Measurements from ENCODE around the gene PPP2R5C.

Gene PPP2R5C

DNA sequence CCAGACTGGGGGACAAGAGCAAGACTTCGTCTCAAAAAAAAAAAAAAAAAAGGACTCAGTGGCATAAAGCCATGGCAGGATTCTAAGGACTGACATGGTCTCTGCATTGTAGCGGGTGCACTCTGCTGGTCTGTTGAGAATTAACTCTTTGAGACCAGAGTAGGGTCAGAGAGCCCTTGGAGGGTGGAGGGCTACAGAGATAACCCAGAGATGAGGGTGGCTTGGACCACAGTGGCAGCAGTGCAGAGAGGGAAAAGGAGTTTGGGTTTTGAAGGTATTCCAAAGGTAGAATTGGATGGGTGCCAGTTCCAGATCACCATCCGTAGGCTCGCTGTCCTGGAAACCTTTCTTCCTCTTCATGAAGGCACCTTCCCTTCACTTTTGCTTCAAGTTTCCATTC is 188.6 kb downstream of the PPP2R5C start:
- no peak for DNase-seq (ENCODE audit: low spot score)

DNA sequence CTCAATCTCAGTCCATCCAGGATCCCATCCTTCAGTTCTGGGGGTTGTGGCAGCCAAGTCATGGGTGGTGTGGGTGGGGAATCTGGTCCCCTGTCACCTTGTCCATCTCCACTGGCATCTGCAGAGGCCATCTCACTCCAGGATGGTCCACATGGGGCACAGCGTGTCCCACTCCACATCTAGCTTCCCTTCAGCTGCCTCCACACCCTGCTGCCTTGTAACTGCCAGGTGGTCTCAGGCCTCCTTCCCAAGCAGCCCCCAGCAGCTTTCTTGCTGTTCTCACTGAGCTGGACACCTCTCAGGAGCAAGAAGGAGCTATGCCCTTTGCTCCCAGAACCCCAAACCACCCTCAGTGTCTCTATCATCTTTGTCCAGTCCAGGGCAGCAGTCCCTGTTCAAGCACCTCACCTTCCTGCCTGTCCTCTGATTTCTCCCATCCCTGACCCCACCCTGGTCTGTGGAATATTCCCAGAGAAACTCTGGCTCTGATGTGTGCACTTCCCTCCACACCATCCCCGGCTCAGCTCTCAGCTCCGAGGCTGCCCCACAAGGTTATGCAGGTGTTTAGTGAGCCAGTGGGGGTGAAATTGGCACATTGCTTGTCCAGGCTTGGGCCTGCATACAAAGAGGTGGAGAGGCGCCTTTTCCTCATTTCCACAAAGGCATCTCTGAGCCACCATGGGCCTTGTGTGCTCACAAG is 189.2 kb downstream of the PPP2R5C start:
- DNase-seq (ENCODE audit: low spot score), result no peak

DNA sequence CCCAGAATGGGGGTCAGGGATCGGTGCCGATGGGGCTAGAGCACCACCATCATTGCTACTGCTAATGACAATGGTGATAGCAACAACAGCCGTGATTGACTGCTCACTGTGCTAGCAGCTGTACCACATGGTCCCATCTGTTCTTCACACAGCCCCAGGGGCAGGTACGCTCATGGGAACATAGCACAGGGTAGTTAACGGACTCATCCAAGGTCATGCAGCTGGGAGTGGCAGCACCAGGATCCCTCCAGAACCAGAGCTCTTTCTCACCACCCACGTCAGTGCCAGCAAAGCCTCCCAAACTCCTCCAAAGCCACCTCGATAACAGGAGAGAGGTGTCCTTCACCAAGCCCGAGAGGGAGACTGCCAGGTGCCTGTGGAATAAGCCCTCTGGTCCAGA is 191.6 kb downstream of the PPP2R5C start:
- no peak for DNase-seq (ENCODE audit: low spot score)

DNA sequence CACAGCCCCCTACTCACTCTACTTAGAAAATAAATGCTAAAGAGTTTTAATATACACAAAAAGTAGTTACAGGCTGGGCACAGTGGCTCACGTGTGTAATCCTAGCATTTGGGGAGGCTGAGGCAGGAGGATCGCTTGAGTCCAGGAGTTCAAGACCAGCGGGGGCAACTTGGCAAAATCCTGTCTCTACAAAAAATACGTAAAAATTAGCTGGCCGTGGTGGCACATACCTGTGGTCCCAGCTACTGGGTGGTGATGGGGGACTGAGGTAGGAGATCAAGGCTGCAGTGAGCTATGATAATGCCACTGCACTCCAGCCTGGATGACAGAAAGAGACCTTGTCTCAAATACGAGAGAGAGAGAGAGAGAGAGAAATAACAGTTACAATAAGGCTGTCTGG is 193.0 kb downstream of the PPP2R5C start:
- DNase-seq (ENCODE audit: low spot score), result no peak

DNA sequence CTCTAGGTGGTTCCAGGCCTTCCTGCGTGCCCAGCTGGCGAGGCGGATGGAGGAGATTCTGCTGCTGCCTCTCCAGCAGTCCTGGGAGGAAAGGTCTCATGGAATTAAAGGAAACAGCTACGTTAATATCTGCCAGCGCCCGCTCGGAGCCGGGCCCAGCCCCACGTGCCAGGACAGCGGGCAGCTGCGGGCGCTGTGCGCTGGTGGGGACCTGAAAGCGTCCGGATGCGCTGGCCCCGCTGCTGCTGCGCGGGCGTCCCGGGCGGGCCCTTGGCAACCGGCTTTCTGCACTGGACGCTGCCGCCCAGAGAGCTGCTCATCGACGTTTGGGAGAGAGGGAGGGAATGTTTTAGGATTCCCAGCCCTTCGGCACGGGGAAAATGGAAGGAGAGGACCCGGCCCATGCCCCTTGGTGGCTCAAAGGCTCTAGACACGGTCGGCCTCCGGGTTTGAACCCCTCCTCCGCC is 194.2 kb downstream of the PPP2R5C start:
- DNase-seq (ENCODE audit: low spot score), result no peak

DNA sequence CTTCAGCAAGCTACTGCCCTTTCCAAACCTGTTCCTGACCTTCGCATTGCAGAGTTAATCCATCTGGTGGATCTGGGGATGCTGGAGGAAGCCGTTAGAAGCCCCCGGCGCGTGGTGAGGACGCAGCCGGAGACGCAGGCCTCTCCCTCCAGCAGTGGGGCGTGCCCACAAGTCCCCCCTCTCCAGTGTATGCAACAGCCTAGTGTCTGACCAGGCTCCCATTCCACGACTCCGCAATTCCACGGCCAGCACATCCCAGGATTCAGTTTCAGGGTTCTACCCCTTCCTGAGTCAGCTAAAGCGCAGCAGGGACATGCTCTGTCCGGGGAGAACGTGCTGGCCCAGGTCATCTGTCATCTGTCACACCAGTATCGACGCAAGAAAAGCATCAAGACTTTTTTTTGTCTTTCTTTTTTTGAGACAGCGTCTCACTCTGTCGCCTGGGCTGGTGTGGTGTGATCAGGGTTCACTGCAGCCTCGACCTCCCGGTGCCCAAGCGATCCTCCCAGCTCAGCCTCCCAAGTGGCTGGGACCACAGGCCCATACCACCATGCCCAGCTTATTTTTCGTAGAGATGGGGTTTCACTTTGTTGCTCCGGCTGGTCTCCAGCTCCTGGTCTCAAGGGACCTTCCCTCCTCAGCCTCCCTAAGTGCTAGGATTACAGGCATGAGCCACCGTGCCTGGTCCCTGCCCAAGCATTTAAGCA is 194.8 kb downstream of the PPP2R5C start:
- no peak for DNase-seq (ENCODE audit: low spot score)

DNA sequence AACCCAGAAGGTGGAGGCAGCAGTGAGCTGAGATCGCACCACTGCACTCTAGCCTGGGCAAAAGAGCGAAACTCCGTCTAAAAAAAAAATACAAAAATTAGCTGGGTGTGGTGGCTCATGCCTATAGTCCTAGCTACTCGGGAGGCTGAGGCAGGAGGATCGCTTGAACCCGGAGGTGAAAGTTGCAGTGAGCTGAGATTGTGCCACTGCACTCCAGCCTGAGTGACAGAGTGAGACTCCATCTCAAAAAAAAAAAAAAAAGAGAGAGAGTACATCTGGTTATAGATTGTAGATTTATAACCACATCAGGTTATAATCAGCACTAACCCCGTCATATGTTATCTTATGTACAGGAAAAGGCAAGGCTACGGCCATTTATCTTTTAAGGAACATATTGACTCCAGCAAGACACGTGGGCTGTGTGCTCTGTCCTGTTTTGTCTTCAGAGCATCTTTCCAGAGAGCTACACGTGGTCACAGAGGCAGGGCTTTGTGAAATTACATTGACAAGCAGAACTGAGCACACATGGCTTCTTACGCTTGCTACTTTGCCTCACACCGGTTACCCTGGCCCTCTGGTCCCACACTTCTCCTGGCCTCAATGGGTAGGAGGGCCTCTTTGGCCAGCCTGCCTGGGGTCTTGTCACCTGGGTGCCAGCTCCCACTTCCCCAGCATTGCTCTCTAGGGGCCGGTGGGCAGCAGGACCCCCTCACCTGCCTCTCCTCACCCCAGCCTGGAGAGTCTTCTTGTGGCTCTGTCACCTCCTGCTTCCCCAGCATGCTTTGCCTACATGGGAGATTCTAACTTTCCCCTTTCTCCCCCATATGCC is 196.1 kb downstream of the PPP2R5C start:
- no peak for DNase-seq (ENCODE audit: low spot score)

DNA sequence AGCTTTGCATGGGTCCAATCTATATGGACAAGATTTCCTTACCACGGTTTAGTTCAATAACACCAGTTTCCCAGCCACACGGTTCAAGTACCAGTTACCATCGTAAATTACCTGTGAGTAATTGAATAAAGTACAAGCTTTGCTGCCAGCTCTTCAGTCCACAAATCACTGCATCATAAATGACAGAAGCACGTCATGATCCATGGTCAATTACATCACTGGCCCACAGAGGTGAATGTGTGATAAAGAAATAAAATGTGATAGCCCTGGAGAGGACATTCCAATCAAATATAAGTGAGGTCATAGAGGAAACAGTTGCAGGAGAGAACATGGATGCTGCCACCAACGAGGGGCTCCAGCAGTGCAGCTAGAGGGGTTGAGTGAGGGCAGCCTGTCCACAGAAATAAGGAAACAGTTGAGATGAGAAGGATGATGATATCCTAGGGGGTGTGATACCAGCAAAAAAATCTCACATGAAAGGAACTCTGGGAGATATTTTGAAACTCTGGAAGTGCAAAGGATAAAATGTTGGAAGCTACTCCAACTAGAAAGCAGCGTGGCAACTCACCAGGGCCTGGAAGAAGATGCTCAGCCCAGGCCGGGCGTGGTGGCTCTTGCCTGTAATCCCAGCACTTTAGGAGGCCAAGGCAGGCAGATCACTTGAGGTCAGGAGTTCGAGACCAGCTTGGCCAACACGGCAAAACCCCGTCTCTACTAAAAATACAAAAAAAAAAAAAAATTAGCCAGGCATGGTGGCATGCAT is 197.1 kb downstream of the PPP2R5C start:
- DNase-seq (ENCODE audit: low spot score), result no peak

DNA sequence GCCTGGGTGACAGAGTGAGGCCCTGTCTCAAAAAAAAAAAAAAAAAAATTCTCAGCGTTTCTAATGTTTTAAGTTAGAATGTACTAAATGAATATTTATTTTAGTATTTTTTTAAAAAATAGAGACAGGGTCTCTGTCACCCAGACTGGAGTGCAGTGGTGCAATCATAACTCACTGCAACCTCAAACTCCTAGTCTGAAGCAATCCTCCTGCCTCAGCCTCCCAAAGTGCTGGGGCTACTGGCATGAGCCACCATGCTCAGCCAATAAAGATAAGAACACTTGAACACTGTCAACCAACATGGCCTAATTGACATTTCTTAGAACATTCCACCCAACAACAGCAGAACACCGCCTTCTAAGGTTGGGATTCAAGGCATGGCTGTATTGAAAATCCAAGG is 197.8 kb downstream of the PPP2R5C start:
- DNase-seq (ENCODE audit: low spot score), result no peak

DNA sequence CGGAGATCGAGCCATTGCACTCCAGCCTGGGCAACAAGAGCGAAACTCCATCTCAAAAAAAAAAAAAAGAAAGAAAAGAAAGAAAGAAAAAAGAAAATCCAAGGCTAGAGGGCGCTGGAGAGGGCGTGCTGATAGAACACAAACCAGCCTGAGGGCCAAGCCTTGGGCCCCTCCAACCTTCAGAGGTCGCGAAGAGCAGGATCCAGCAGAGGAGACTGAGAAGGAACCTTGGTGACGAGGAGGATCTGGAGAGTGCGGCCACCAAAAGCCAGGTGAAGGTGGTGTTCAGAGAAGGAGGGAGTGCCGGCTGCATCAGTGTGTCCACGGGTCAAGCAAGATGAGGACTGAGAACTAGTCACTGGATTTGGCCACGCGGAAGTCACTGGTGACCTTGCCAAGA is 198.7 kb downstream of the PPP2R5C start:
- DNase-seq (ENCODE audit: low spot score), result peak; percentile 28

DNA sequence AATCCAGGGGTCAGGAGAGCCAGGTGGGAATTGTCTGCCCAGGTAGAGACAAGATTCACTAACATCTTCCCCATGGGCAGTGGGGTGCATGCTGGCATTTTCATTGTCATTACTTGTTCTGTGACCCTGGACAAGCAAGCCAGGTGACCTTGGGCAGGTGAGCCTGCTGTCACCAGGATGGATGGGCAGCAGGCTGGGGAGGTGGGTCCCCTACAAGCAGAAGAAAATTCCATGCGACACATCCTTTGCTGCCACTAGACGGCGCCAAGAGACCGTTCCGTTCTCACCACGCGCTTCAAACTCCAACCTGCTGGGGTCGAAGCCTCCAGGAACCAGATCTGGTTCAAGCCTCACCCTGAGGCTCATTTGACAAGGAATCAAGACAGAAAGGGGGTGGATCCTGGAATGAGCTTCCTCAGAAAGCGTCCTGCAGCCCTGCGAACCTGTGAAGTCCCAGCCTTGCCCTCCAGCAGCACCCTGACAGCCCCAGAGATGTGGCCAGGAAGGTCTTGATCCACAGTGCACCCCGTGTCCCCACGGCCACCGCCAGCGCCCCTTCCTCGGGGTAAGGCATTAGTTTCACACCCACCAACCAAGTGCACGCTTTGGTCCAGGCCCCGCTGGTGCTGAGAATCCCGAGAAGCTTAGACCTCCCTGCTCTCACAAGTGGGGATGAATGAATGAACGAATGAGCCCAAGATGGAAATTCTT is 199.7 kb downstream of the PPP2R5C start:
- peak; percentile 77 for DNase-seq (ENCODE audit: low spot score)

DNA sequence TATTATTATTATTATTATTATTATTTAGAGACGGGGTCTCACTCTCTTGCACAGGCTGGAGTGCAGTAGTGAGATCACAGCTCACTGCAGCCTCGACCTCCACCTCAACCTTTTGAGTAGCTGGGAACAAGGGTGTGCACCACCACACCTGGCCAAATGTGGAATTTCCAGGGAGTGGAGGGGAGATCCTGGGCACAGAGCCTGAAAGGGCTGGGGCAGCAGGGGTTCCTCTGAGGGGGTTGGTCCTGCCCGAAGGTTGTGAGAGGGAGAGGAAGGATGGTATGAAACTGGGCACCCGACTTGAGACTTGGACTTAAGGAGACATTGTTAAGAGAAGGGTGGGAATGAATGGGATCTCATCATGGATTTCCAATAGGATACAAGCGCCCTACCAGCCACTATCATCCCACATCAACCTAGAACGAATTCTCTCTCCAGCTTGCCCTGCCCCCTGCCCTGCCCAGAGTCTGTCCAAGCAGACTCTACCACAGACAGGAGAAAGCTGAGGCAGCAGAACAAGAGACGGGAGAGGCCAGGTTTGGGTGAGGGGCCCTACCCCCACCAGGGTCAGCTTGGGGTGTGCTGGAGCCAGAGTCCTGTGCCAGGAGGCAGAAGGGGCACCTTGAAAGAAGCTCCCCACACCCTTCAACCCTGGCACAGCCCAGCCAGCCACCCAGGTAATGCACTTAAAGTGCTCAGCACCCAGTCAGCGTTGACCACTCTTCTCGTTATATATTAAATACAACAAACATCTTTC is 200.4 kb downstream of the PPP2R5C start:
- DNase-seq (ENCODE audit: low spot score), result no peak

DNA sequence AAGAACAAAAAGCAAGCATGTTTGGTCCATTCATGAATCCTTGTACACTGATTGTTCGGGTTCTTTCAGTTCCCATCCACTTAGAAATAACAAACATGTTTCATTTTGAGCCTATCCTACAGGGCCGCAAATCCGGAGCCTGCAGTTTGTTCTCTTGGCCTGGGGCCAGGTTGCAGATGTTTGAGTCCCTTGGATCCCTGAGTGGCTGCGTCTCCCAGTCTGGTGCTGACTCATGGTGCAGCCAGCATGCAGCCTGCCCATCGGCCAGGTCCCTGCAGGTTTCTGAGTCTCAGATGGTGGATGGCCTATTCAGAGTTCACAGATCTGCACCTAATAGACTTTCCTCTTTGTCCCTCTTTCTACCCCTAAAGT is 201.0 kb downstream of the PPP2R5C start:
- no peak for DNase-seq (ENCODE audit: low spot score)

DNA sequence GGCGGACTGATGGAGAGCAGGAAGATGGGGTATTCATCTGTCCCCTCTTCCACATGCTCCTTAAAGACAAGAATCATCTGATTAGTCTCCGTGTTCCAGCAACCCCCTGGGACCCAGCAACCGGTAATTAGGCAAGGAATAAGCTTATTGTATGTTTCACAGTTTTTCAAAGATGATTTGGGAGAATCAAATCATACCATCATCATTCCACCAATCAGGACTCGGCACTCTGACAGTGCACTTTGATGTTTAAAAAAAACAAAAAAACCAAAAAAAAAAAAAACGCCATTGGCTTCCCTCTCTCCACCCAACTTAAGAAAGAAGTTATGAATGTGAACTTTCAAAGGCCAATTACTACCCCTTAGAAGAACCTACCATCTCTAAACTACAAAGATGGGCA is 201.5 kb downstream of the PPP2R5C start:
- no peak for DNase-seq (ENCODE audit: low spot score)

DNA sequence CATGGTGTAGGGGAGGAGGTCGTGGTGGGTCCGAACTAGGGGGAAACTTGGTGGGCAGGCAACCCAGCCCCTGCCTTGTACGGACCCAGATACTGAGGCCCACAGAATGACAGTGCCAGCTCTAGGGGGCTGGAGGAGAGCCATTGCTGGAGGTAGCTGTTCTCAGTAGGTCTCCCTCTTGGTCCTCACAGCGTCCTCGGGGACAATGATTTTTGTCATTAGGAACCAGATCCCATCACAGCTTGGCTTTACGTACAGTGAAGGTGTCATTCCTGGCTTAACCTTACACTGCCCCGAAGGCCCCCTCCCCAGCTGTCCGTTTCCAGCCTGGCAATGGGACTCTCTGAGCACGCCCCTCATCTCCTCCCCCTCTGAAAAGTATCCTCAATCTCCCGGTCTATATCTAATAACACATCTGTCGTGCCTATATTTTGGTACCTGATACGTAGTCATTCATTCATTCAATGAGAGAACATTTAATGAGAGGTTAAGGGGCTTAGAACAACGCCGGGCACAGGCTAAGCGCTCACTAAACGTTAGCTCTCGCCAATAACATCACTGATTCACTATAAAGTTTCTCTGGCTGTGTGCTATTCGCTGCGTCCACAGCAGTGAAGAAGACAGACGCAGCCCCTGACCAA is 202.3 kb downstream of the PPP2R5C start:
- DNase-seq (ENCODE audit: low spot score), result no peak

DNA sequence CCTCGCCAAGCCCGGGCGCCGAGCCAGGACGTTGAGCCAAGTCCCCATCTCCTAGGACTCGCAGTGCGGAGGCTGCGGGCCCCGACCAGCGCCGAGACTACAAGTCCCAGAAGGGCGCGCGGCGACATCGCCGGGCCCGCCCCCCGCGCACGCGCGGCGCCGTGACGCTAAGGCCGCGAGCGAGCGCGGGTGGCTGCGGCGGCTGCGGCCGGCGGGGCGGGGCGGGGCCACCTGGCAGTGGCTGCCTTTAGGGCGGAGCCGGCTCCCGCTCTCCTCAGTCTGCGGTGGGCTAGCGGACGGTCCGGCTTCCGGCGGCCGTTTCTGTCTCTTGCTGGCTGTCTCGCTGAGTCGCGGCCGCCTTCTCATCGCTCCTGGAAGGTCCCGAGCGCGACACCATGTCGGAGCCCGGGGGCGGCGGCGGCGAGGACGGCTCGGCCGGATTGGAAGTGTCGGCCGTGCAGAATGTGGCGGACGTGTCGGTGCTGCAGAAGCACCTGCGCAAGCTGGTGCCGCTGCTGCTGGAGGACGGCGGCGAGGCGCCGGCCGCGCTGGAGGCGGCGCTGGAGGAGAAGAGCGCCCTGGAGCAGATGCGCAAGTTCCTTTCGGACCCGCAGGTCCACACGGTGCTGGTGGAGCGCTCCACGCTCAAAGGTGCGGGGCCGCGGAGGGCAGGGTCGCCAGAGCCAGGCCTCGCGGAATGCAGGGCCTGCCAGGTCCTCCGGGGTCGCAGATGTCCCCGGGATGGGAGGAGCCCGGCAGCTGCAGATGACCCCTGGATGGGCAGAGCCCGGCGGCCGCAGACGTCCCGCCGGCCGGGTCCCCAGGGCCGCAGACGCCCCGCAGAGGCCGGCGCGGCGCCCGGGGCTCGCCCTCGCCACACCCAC is 203.0 kb downstream of the PPP2R5C start, which contains the start of gene DYNC1H1:
TSS of gene DYNC1H1 (plus strand) at position 277 of the 884 bp plus-strand sequence. CDS start at position 396, 119 bp downstream.
- DNase-seq (ENCODE audit: low spot score), result peak; percentile 85

DNA sequence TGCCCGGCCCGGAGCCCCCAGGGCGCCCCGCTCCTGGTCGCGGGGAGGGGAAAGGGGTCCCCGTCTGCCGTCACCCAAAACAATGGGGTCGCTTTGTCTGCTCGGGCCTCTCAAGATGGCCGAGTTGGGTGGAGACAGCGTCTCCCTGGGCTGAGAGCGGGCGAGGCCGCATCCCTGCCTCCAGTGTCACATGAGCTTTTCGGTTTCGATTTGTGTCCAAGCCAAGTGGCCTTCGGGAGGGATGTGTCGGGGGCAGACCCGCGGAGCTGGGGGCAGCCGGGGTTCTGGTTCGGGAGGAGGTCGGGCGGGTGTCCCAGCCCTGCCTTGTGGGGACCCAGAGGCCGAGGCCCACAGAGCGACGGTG is 203.7 kb downstream of the PPP2R5C start:
- DNase-seq (ENCODE audit: low spot score), result peak; percentile 62

DNA sequence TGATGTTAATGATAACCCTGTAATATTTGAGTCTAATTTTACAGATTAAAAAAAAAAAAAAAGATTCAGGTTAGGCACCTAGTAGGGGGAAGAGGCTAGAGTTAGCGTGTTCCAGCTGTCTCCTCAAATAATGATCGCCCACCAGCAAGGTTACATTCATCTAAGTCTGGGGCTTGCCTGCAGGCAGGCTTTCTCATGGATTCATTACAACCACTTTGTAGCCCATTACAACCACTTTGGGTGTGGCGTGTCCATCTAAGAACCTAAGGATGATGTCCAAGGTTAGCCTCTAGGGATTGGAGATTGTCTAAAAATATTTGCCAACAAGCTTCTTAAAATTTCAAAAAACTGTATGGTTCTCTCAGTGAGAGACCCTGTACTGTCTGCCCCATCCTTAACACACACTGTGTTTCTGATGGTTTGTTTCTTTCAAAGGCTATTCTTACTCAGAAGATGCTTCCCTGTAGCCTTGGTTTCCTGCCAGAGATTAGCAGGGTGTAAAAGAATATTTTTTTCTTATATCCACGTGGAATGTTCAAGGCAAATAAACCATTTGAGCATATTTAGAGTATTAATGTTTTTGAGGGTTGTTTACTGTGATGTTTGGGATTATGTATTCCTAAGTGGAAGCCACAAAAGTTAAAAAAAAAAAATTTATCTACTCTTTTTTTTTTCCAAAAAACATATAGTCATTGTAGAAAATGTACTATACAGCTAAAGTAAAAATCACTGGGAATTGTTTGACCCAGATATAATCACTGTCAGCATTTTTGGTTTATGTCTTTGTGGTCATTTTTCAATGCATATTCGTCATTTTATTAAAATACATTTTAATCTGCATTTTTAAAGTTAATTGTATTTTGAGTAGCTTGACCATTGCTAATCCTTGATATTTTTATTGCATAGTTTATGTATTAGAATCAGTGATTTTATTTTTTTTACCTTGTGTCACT is 204.5 kb downstream of the PPP2R5C start:
- no peak for DNase-seq (ENCODE audit: low spot score)

Measured in CD4-positive, alpha-beta T cell treated with Interleukin-15 for 4 hours (primary cell).